Activated CD4-positive, alpha-beta T cell treated with anti-CD3 and anti-CD28 coated beads, Interleukin-2, Interleukin-4, amounts not matched to agents 100 ng/mL and 50 ng/mL, durations not matched to agents 16 hours and 8 hours (primary cell): ENCODE measurements around the gene SERPINA1.
"Not testable (repeated sequence)": the region's sequence is repeated elsewhere in the genome, so short reads cannot be mapped to it uniquely, and the experiment has no call there.

Experiments
- DNase-seq: peaks from one replicate; pipeline ENCODE4 v3.0.0-alpha.2; 2020; ENCODE audit warnings: low spot score

SERPINA1 gene

GRCh38 chr14:94369766-94370523 lies 18.5 kb downstream of the SERPINA1 start:
- not testable (repeated sequence) for DNase-seq

GRCh38 chr14:94368956-94369355 lies 19.4 kb downstream of the SERPINA1 start:
- no peak for DNase-seq

GRCh38 chr14:94368243-94368590 lies 20.2 kb downstream of the SERPINA1 start:
- no peak for DNase-seq

GRCh38 chr14:94367347-94368242 lies 20.8 kb downstream of the SERPINA1 start:
- DNase-seq, result no peak

- no peak for DNase-seq
Observed at GRCh38 chr14:94366146-94366915, 22.1 kb downstream of the SERPINA1 start, which contains the start of gene SERPINA2. SERPINA2 (minus strand) TSS chr14:94366698.

GRCh38 chr14:94365624-94366023 lies 22.8 kb downstream of the SERPINA1 start:
- no peak for DNase-seq

GRCh38 chr14:94364964-94365363 lies 23.4 kb downstream of the SERPINA1 start:
- no peak for DNase-seq

GRCh38 chr14:94364037-94364436 lies 24.4 kb downstream of the SERPINA1 start:
- DNase-seq, result no peak

GRCh38 chr14:94363151-94363624 lies 25.2 kb downstream of the SERPINA1 start:
- no peak for DNase-seq

- DNase-seq, result no peak
Observed at GRCh38 chr14:94362614-94363133, 25.7 kb downstream of the SERPINA1 start.

- no peak for DNase-seq
Observed at GRCh38 chr14:94361682-94362081, 26.7 kb downstream of the SERPINA1 start.

- DNase-seq, result no peak
Observed at GRCh38 chr14:94360945-94361565, 27.3 kb downstream of the SERPINA1 start.

- DNase-seq, result no peak
Observed at GRCh38 chr14:94357166-94357565, 31.2 kb downstream of the SERPINA1 start.

GRCh38 chr14:94356379-94357056 lies 31.9 kb downstream of the SERPINA1 start:
- DNase-seq, result no peak

GRCh38 chr14:94355191-94355794 lies 33.1 kb downstream of the SERPINA1 start:
- no peak for DNase-seq

- no peak for DNase-seq
Observed at GRCh38 chr14:94354638-94355185, 33.7 kb downstream of the SERPINA1 start.

- DNase-seq, result not testable (repeated sequence)
Observed at GRCh38 chr14:94354190-94354589, 34.2 kb downstream of the SERPINA1 start.

GRCh38 chr14:94349276-94349675 lies 39.1 kb downstream of the SERPINA1 start:
- no peak for DNase-seq

GRCh38 chr14:94348836-94349235 lies 39.6 kb downstream of the SERPINA1 start:
- DNase-seq, result no peak

GRCh38 chr14:94346841-94347240 lies 41.6 kb downstream of the SERPINA1 start:
- DNase-seq, result no peak
